Endothelial cell of umbilical vein (primary cell): ENCODE measurements around the gene RHCE. TPM values are rescaled to one million over a fixed set of nuclear protein-coding genes. Genes with fewer than 3 reads are reported as not detected.
A peak's percentile ranks its signal among the peaks of the same experiment; 100 is the strongest.

ENCODE experiments used
- BruUV-seq: library from RNA; stranded (reverse); fragments of 400-500 nt; replicated peaks from 2 replicates; lab custom pipeline; 2021; lab: Mats Ljungman, UMichigan
- CTCF ChIA-PET: fragments of 300-600, 350-600 bp; sonication (Branson Sonifier 250); formaldehyde crosslinking; loops from one replicate; lab custom pipeline; 2021; ENCODE audit warnings: antibody characterized with exemption, inconsistent platforms; lab: Charles Lee
- POLR2A ChIA-PET: fragments of 300-600, 350-600 bp; sonication (Branson Sonifier 250); formaldehyde crosslinking; loops from one replicate; lab custom pipeline; 2021; ENCODE audit warnings: antibody characterized with exemption, inconsistent platforms; lab: Charles Lee
- DNase-seq: peaks from one replicate; pipeline ENCODE4 v3.0.0-alpha.2; 2011; ENCODE audit warnings: low read depth, low spot score
- FAIRE-seq: peaks from 2 replicates; lab custom pipeline; 2011; peaks lifted over from hg19 to GRCh38; lab: Jason Lieb, UNC
- H2AFZ ChIP-seq: 2 replicates; pipeline ENCODE4 v1.6.0; 2012; ENCODE audit warnings: low read depth, low read length, control low read depth, inconsistent platforms
- H3K27ac ChIP-seq: 2 replicates; pipeline ENCODE4 v1.5.1; 2011; ENCODE audit warnings: low read depth, mild to moderate bottlenecking, control low read depth, low read length, moderate library complexity; ENCODE audit not compliant: insufficient read depth
- H3K27me3 ChIP-seq, 2 experiments: 2 replicates each; pipeline versions ENCODE4 v1.6.0 to v1.6.1; 2011; ENCODE audit warnings: low read length in 2 of 2, mixed read lengths in 1 of 2; ENCODE audit not compliant: control insufficient read depth in 2 of 2, insufficient read depth in 2 of 2
- H3K36me3 ChIP-seq, 2 experiments: 2 replicates in 1 of 2; 3 replicates in 1 of 2; pipeline ENCODE4 v1.5.1; 2011; ENCODE audit warnings: low read length in 2 of 2, mild to moderate bottlenecking in 1 of 2, moderate library complexity in 1 of 2; ENCODE audit not compliant: control insufficient read depth in 2 of 2, insufficient read depth in 2 of 2; ENCODE audit errors: extremely low read depth in 1 of 2
- H3K4me1 ChIP-seq: 3 replicates; pipeline ENCODE4 v1.5.1; 2011; ENCODE audit warnings: mild to moderate bottlenecking, low read length; ENCODE audit not compliant: control insufficient read depth, insufficient read depth; ENCODE audit errors: extremely low read depth
- H3K4me2 ChIP-seq: 2 replicates; pipeline ENCODE4 v1.6.1; 2011; ENCODE audit warnings: low read length, control low read depth, mixed read lengths; ENCODE audit not compliant: insufficient read depth
- H3K4me3 ChIP-seq, 3 experiments: fragments of 200-600 bp in 1 of 3; sonication (generic), shearing (Covaris generic) in 1 of 3; replicated peaks in 1 of 3; 2 replicates each; pipeline ENCODE4 v1.5.1; 2011 to 2016; ENCODE audit warnings: control low read depth in 3 of 3, low read length in 3 of 3, mild to moderate bottlenecking in 2 of 3, inconsistent platforms in 1 of 3, low read depth in 1 of 3, moderate library complexity in 1 of 3; ENCODE audit not compliant: insufficient read depth in 1 of 3
- H3K79me2 ChIP-seq: 2 replicates; pipeline ENCODE4 v1.6.0; 2012; ENCODE audit warnings: low read length, inconsistent platforms; ENCODE audit not compliant: control insufficient read depth, insufficient read depth
- H3K9ac ChIP-seq: replicated peaks from 2 replicates; pipeline ENCODE3; 2011; ENCODE audit warnings: low read length, control low read depth; ENCODE audit not compliant: insufficient read depth; ENCODE audit errors: extremely low read depth
- H3K9me1 ChIP-seq: replicated peaks from 3 replicates; pipeline ENCODE4 v1.6.0; 2011; ENCODE audit warnings: mild to moderate bottlenecking, low read length; ENCODE audit not compliant: control insufficient read depth, insufficient read depth; ENCODE audit errors: extremely low read depth
- H3K9me3 ChIP-seq: replicated peaks from 2 replicates; pipeline ENCODE4 v1.5.1; 2012; ENCODE audit warnings: low read length, inconsistent platforms; ENCODE audit not compliant: control insufficient read depth, insufficient read depth
- H4K20me1 ChIP-seq: replicated peaks from 2 replicates; pipeline ENCODE3; 2011; ENCODE audit warnings: mild to moderate bottlenecking, low read length; ENCODE audit not compliant: control insufficient read depth, insufficient read depth; ENCODE audit errors: extremely low read depth
- CTCF ChIP-seq, 2 donors: IDR thresholded peaks; 1 replicate in 1 of 2; 2 replicates in 1 of 2; pipeline ENCODE4 v1.5.1; 2011; ENCODE audit warnings: low read length in 2 of 2, mild to moderate bottlenecking in 2 of 2, moderate library complexity in 2 of 2, control low read depth in 1 of 2, inconsistent platforms in 1 of 2, low read depth in 1 of 2; ENCODE audit not compliant: insufficient read depth in 1 of 2; ENCODE audit errors: extremely low read depth in 1 of 2
- EZH2 ChIP-seq: IDR thresholded peaks from 2 replicates; pipeline ENCODE4 v1.6.1; 2012; ENCODE audit warnings: borderline replicate concordance, low read depth, mild to moderate bottlenecking, moderate library complexity, low read length, inconsistent platforms; ENCODE audit not compliant: severe bottlenecking
- FOS ChIP-seq: IDR thresholded peaks from 2 replicates; pipeline ENCODE4 v1.6.1; 2011; ENCODE audit warnings: mild to moderate bottlenecking, low read length, moderate library complexity, borderline replicate concordance; ENCODE audit not compliant: insufficient read depth
- GATA2 ChIP-seq: IDR thresholded peaks from 2 replicates; pipeline ENCODE4 v1.7.0; 2011; ENCODE audit warnings: low read depth, mild to moderate bottlenecking, moderate library complexity, mixed read lengths, low read length; ENCODE audit not compliant: insufficient read length, insufficient read depth
- JUN ChIP-seq: IDR thresholded peaks from 2 replicates; pipeline ENCODE4 v1.6.1; 2011; ENCODE audit warnings: borderline replicate concordance, low read depth; ENCODE audit not compliant: insufficient read length, insufficient read depth
- MAX ChIP-seq: IDR thresholded peaks from 2 replicates; pipeline ENCODE4 v1.6.1; 2011; ENCODE audit not compliant: insufficient read depth, insufficient read length
- MYC ChIP-seq: IDR thresholded peaks from one replicate; pipeline ENCODE4 v1.6.1; 2011; ENCODE audit warnings: mild to moderate bottlenecking, low read depth, low read length
- POLR2A ChIP-seq: IDR thresholded peaks from 2 replicates; pipeline ENCODE4 v1.6.1; 2012; ENCODE audit warnings: low read depth, mild to moderate bottlenecking, control low read depth, low read length
- POLR2AphosphoS5 ChIP-seq: IDR thresholded peaks from 2 replicates; pipeline ENCODE4 v1.6.1; 2012; ENCODE audit warnings: low read depth, mild to moderate bottlenecking, control low read depth, low read length, moderate library complexity; ENCODE audit not compliant: insufficient read depth
- dilution Hi-C: fragments of 300-500 bp; cut with MboI; formaldehyde crosslinking; loops from one replicate; pipeline ENCODE4 v1.15.0; 2019; ENCODE audit warnings: low sequenced_read_pairs; ENCODE audit not compliant: extremely low pct_ligation_motif_present
- intact Hi-C: fragments of 100-400 bp; cut with micrococcal nuclease; formaldehyde crosslinking; loops from one replicate; pipeline ENCODE4 v1.10.0; 2022
- polyA plus RNA-seq, 4 experiments: library from polyadenylated mRNA; depleted of rRNA in 3 of 4; stranded (reverse) in 3 of 4; unstranded in 1 of 4; fragments of >200 nt; gene quantifications; 2 replicates each; pipeline versions ENCODE4 v1.2.1 to v1.2.3, GENCODE V29; 2011 to 2012; ENCODE audit warnings: missing spikeins in 1 of 4
- total RNA-seq: library from RNA; stranded (reverse); gene quantifications from 2 replicates; pipeline ENCODE4 v1.2.3, GENCODE V29; 2021

RHCE gene
- total and polyA plus RNA-seq, 2 donors (not counting 3 experiments of a cell fraction or from before 2014, with no cell fraction given): 0.07 TPM; not detected in 1

GRCh38 chr1:25468033-25468432 is 47.4 kb upstream of the RHCE start:
- no peak for TF ChIP-seq GATA2
- TF ChIP-seq MYC: no peak
- TF ChIP-seq FOS: no peak
- no peak for TF ChIP-seq POLR2A
- no peak for TF ChIP-seq CTCF (IDR thresholded peaks at IDR 0.05; ENCODE audit: extremely low read depth in 1 of 2, insufficient read depth in 1 of 2, low read depth in 1 of 2, low read length in 2 of 2)
- TF ChIP-seq POLR2AphosphoS5: no peak
- TF ChIP-seq MAX: no peak
- no peak for TF ChIP-seq JUN
- no peak for TF ChIP-seq EZH2
- Histone ChIP-seq H3K4me3 (no peak overlapping the region), H3K9me1 (no peaks in the 10 kb centered on the region), H2AFZ (no peak overlapping the region), H3K27me3 (no peaks in the 10 kb centered on the region), H3K36me3 (no peaks in the 10 kb centered on the region), H3K27ac (peak overlapping the region; percentile 26), H3K4me2 (no peak overlapping the region), H3K9ac (no peak overlapping the region), H3K4me1 (peaks cover 18% of the 10 kb centered on the region), H3K9me3 (no peaks in the 10 kb centered on the region), H4K20me1 (no peaks in the 10 kb centered on the region), H3K79me2 (peaks cover 30% of the 10 kb centered on the region)
- intact Hi-C loops (no loop called here), dilution Hi-C loops (no loop called here)
- no TSS peak for BruUV-seq
- POLR2A ChIA-PET: no interaction called here
- FAIRE-seq: no peak
- CTCF ChIA-PET: interaction anchor here (1.0 kb wide), 3 partner anchors 15 to 104 kb away, joined by 3 to 4 read pairs (median 3); no protein-coding TSS in a partner anchor
- DNase-seq: peak; percentile 21
